GM12878 (cell line): ENCODE data around the gene RSF1. TPM values are rescaled to one million over a fixed set of nuclear protein-coding genes. Genes with fewer than 3 reads are reported as not detected.

Source experiments
- ATAC-seq: fragments of 200-7000 bp; cut with Tn5 transposase; 3 replicates; pipeline ENCODE4 v1.9.1; 2020; ENCODE audit warnings: mild to moderate bottlenecking, moderate library complexity
- BruUV-seq: library from RNA; stranded (reverse); fragments of 400-500 nt; replicated peaks from 2 replicates; lab custom pipeline; 2021; lab: Mats Ljungman, UMichigan
- CTCF ChIA-PET: fragments of 300-600 bp; sonication (Branson Sonifier 250); formaldehyde crosslinking; extraction: SDS; loops from one replicate; lab custom pipeline; 2021; ENCODE audit warnings: inconsistent platforms; lab: Yijun Ruan, JAX
- POLR2A ChIA-PET: fragments of 350-600 bp; formaldehyde crosslinking; extraction: SDS; loops from one replicate; lab custom pipeline; 2021; ENCODE audit warnings: inconsistent platforms; lab: Charles Lee
- RAD21 ChIA-PET: fragments of 300-600 bp; sonication (Branson Sonifier 250); formaldehyde crosslinking; loops from one replicate; lab custom pipeline; 2023; ENCODE audit warnings: antibody characterized with exemption; ENCODE audit not compliant: unreplicated experiment; lab: Charles Lee
- SMC1A ChIA-PET: fragments of 300-600 bp; sonication (Branson Sonifier 250); formaldehyde crosslinking; loops from one replicate; lab custom pipeline; 2023; ENCODE audit not compliant: unreplicated experiment, uncharacterized antibody; lab: Charles Lee
- DNase-seq: peaks from one replicate; pipeline ENCODE4 v3.0.0-alpha.2; 2011; ENCODE audit warnings: low read depth, low spot score
- FAIRE-seq: peaks from 3 replicates; lab custom pipeline; 2011; peaks lifted over from hg19 to GRCh38; lab: Jason Lieb, UNC
- H2AFZ ChIP-seq: 2 replicates; pipeline ENCODE4 v1.6.0; 2011; ENCODE audit warnings: low read depth, low read length, control low read depth; ENCODE audit not compliant: control insufficient read depth
- H3K27ac ChIP-seq: 2 replicates; pipeline ENCODE4 v1.5.1; 2011; ENCODE audit warnings: control low read depth; ENCODE audit not compliant: control insufficient read depth, insufficient read depth
- H3K27me3 ChIP-seq, 2 experiments: replicated peaks in 1 of 2; 2 replicates each; pipeline versions ENCODE4 v1.6.0 to v1.6.1; 2011; ENCODE audit warnings: low read length in 1 of 2; ENCODE audit not compliant: control insufficient read depth in 2 of 2, insufficient read depth in 2 of 2
- H3K36me3 ChIP-seq, 2 experiments: 2 replicates each; pipeline ENCODE4 v1.5.1; 2011; ENCODE audit warnings: low read length in 1 of 2; ENCODE audit not compliant: control insufficient read depth in 2 of 2, insufficient read depth in 2 of 2
- H3K4me1 ChIP-seq: 2 replicates; pipeline ENCODE4 v1.6.1; 2011; ENCODE audit warnings: mild to moderate bottlenecking, low read length, moderate library complexity, mixed read lengths; ENCODE audit not compliant: control insufficient read depth, insufficient read depth
- H3K4me2 ChIP-seq: 2 replicates; pipeline ENCODE4 v1.6.0; 2011; ENCODE audit warnings: control low read depth; ENCODE audit not compliant: control insufficient read depth, insufficient read depth
- H3K4me3 ChIP-seq: fragments of 200-600 bp; sonication (generic); 2 replicates; pipeline ENCODE4 v1.5.1; 2016
- H3K79me2 ChIP-seq: 2 replicates; pipeline ENCODE4 v1.6.0; 2011; ENCODE audit warnings: low read length; ENCODE audit not compliant: control insufficient read depth, insufficient read depth
- H3K9ac ChIP-seq: 2 replicates; pipeline ENCODE4 v1.8.0; 2011; ENCODE audit warnings: low read length, control low read depth, mixed read lengths; ENCODE audit not compliant: control insufficient read depth, insufficient read depth
- H3K9me3 ChIP-seq: replicated peaks from 3 replicates; pipeline ENCODE4 v1.5.1; 2011; ENCODE audit warnings: mild to moderate bottlenecking, low read length; ENCODE audit not compliant: control insufficient read depth, insufficient read depth
- H4K20me1 ChIP-seq: 2 replicates; pipeline ENCODE4 v1.6.0; 2011; ENCODE audit not compliant: control insufficient read depth, insufficient read depth
- ATF3 ChIP-seq: IDR thresholded peaks from 2 replicates; pipeline ENCODE4 v1.6.1; 2011; ENCODE audit warnings: low read depth, mild to moderate bottlenecking, low read length, moderate library complexity, borderline replicate concordance; ENCODE audit errors: extremely low read depth
- ATF7 ChIP-seq: fragments of 450-650 bp; IDR thresholded peaks from 2 replicates; pipeline ENCODE4 v1.6.1; 2016; ENCODE audit warnings: low read depth, mild to moderate bottlenecking
- MEF2B ChIP-seq: fragments of 450-650 bp; IDR thresholded peaks from 2 replicates; pipeline ENCODE4 v1.6.1; 2018; ENCODE audit warnings: mild to moderate bottlenecking, moderate library complexity; ENCODE audit not compliant: partially characterized antibody, poor library complexity, severe bottlenecking
- PAX5 ChIP-seq: IDR thresholded peaks from 2 replicates; pipeline ENCODE4 v1.6.1; 2011; ENCODE audit warnings: low read depth, low read length, borderline replicate concordance
- PML ChIP-seq: IDR thresholded peaks from 2 replicates; pipeline ENCODE4 v1.6.1; 2012; ENCODE audit warnings: low read length, inconsistent platforms
- SPI1 ChIP-seq: IDR thresholded peaks from 2 replicates; pipeline ENCODE4 v1.6.1; 2011; ENCODE audit warnings: low read depth, mild to moderate bottlenecking, low read length, moderate library complexity, borderline replicate concordance; ENCODE audit not compliant: insufficient read depth
- SREBF1 ChIP-seq: IDR thresholded peaks from 2 replicates; pipeline ENCODE4 v1.6.1; 2012; ENCODE audit warnings: mild to moderate bottlenecking, low read length
- SREBF2 ChIP-seq: IDR thresholded peaks from 2 replicates; pipeline ENCODE4 v1.6.1; 2012; ENCODE audit warnings: mild to moderate bottlenecking, low read length
- USF1 ChIP-seq: IDR thresholded peaks from 2 replicates; pipeline ENCODE4 v1.6.1; 2011; ENCODE audit warnings: borderline replicate concordance, low read depth, mild to moderate bottlenecking, moderate library complexity, mixed read lengths, low read length; ENCODE audit not compliant: insufficient read depth; ENCODE audit errors: extremely low read length
- ZNF274 ChIP-seq: IDR thresholded peaks from one replicate; pipeline ENCODE4 v1.8.0; 2011; ENCODE audit not compliant: insufficient read length, insufficient read depth
- WGBS: methylation state at CpG from one replicate; pipeline ENCODE4 v1.1.6; 2016; ENCODE audit warnings: low lambda C conversion rate; ENCODE audit not compliant: insufficient replicate concordance, insufficient coverage; ENCODE audit errors: missing lambda C conversion rate; 5-methylcytosine and 5-hydroxymethylcytosine counted together
- in situ Hi-C: fragments of 300-500 bp; cut with MboI; formaldehyde crosslinking; loops from 9 replicates; pipeline ENCODE4 v1.14.3; 2018; ENCODE audit warnings: mixed read lengths
- intact Hi-C: fragments of 100-400 bp; cut with micrococcal nuclease; formaldehyde crosslinking; loops from one replicate; pipeline ENCODE4 v1.14.2; 2022; ENCODE audit not compliant: unreplicated experiment
- polyA plus RNA-seq, 11 experiments: library from polyadenylated mRNA; depleted of rRNA in 4 of 11; unstranded in 6 of 11; stranded (reverse) in 5 of 11; fragments of >200 nt; fragmentation: Nextera tagmentation in 4 of 11; fragmentation: Illumina TruSeq in 1 of 11; extraction: Ambion mirVana in 4 of 11; extraction: Trizol in 1 of 11; gene quantifications; 1 replicate in 1 of 11; 2 replicates in 10 of 11; pipeline versions ENCODE4 v1.2.1 to v1.2.3, GENCODE V29; 2011 to 2016; ENCODE audit warnings: inconsistent platforms in 2 of 11, missing spikeins in 2 of 11, low read depth in 1 of 11
- total RNA-seq, 4 experiments: library from RNA; depleted of rRNA in 3 of 4; stranded (reverse); fragments of >200 nt in 3 of 4; fragmentation: Illumina TruSeq in 1 of 4; extraction: Trizol in 1 of 4; gene quantifications; 2 replicates each; pipeline versions ENCODE4 v1.2.1 to v1.2.3, GENCODE V29; 2013 to 2021
- TF ChIP-seq, protein P1 (sequence below): IDR thresholded peaks from 2 replicates; pipeline ENCODE4 v1.6.1; 2012; ENCODE audit warnings: low read depth, low read length, improper control_type of control experiment

The RSF1 gene
- total and polyA plus RNA-seq, 10 of the 15 experiments (the other 5 are each of a cell fraction or from before 2014, with no cell fraction given): 9.0 to 45.3 (median 30.0) TPM

DNA sequence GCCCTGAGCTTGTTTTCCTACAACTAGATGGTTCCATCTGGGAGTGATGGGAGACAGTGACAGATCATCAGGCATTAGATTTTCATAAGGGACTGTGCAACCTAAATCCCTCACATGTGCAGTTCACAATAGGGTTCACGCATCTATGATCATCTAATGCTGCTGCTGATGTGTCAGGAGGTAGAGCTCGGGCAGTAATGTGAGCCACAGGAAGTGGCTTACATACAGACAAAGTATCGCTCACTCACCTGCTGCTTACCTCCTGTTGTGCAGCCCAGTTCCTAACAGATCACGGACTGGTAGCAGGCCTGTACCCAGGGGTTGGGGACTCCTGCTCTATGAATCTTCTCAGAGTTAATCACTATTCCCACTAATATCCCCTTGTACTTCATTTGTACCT is 12.8 kb upstream of the RSF1 start:
- in situ Hi-C loops: no loop called here
- BruUV-seq: no TSS peak
- H3K4me2 ChIP-seq: no peak overlapping the region
- no peak overlapping the region for H2AFZ ChIP-seq
- SMC1A ChIA-PET: no interaction called here
- no peaks in the 10 kb centered on the region for H3K4me1 ChIP-seq
- H3K36me3 ChIP-seq: no peaks in the 10 kb centered on the region
- no peak overlapping the region for H3K9ac ChIP-seq
- H3K27ac ChIP-seq: no peak overlapping the region
- RAD21 ChIA-PET: no interaction called here
- intact Hi-C loops: no loop called here
- ATAC-seq: no peak
- H3K79me2 ChIP-seq: no peaks in the 10 kb centered on the region
- WGBS: 88% methylated on average over 4 of the region's 4 CpGs
- CTCF ChIA-PET: interaction anchor here (0.7 kb wide), 1 partner anchor 1270 kb away, joined by 3 read pairs; no protein-coding TSS in a partner anchor
- FAIRE-seq: no peak
- TF ChIP-seq SREBF2 (no peak), ATF3 (no peak), PAX5 (no peak), ATF7 (no peak), USF1 (no peak), SPI1 (no peak), PML (no peak), ZNF274 (no peak), MEF2B (no peak), SREBF1 (no peak)
- TF ChIP-seq, protein P1, sequence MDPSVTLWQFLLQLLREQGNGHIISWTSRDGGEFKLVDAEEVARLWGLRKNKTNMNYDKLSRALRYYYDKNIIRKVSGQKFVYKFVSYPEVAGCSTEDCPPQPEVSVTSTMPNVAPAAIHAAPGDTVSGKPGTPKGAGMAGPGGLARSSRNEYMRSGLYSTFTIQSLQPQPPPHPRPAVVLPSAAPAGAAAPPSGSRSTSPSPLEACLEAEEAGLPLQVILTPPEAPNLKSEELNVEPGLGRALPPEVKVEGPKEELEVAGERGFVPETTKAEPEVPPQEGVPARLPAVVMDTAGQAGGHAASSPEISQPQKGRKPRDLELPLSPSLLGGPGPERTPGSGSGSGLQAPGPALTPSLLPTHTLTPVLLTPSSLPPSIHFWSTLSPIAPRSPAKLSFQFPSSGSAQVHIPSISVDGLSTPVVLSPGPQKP: no peak
- no peaks in the 10 kb centered on the region for H3K9me3 ChIP-seq
- H3K27me3 ChIP-seq: no peaks in the 10 kb centered on the region
- H3K4me3 ChIP-seq: no peak overlapping the region
- DNase-seq: no peak
- no peaks in the 10 kb centered on the region for H4K20me1 ChIP-seq
- POLR2A ChIA-PET: no interaction called here
